K562 (cell line): ENCODE results near the gene CXCL1.

Experiments
- ETV6 ChIP-seq, 3 experiments: fragments of 150-350 bp in 1 of 3; sonication (generic) in 1 of 3; formaldehyde crosslinking in 1 of 3; IDR thresholded peaks; 2 replicates each; pipeline versions ENCODE4 v1.6.1 to v1.8.0; 2014 to 2022; ENCODE audit warnings: borderline replicate concordance in 2 of 3, low read depth in 2 of 3, antibody characterized with exemption in 1 of 3, low read length in 1 of 3, mild to moderate bottlenecking in 1 of 3, missing genetic modification reagents in 1 of 3
- MXI1 ChIP-seq: IDR thresholded peaks from 2 replicates; pipeline ENCODE4 v1.6.1; 2011; ENCODE audit warnings: low read depth, mild to moderate bottlenecking, improper control_type of control experiment, low read length
- NEUROD1 ChIP-seq: fragments of 150-350 bp; IDR thresholded peaks from 2 replicates; pipeline ENCODE4 v1.6.1; 2014; ENCODE audit warnings: borderline replicate concordance, low read length, low read depth; ENCODE audit not compliant: partially characterized antibody
- RAD21 ChIP-seq, 2 experiments: fragments of 250-450 bp in 1 of 2; fragments of 450-650 bp in 1 of 2; sonication (Bioruptor Pico) in 1 of 2; formaldehyde crosslinking in 1 of 2; IDR thresholded peaks in 1 of 2; conservative IDR thresholded peaks in 1 of 2; 2 replicates each; pipeline versions ENCODE4 v1.4.0 to v1.8.0; 2020 to 2022; ENCODE audit warnings: mild to moderate bottlenecking in 2 of 2, moderate library complexity in 1 of 2
- SREBF2 ChIP-seq: sonication (generic); formaldehyde crosslinking; IDR thresholded peaks from 2 replicates; pipeline ENCODE4 v1.4.0; 2020; ENCODE audit warnings: mild to moderate bottlenecking, missing genetic modification reagents
- ZNF184 ChIP-seq: sonication (generic); formaldehyde crosslinking; IDR thresholded peaks from 2 replicates; pipeline ENCODE4 v1.5.0; 2020; ENCODE audit warnings: missing genetic modification reagents

DNA sequence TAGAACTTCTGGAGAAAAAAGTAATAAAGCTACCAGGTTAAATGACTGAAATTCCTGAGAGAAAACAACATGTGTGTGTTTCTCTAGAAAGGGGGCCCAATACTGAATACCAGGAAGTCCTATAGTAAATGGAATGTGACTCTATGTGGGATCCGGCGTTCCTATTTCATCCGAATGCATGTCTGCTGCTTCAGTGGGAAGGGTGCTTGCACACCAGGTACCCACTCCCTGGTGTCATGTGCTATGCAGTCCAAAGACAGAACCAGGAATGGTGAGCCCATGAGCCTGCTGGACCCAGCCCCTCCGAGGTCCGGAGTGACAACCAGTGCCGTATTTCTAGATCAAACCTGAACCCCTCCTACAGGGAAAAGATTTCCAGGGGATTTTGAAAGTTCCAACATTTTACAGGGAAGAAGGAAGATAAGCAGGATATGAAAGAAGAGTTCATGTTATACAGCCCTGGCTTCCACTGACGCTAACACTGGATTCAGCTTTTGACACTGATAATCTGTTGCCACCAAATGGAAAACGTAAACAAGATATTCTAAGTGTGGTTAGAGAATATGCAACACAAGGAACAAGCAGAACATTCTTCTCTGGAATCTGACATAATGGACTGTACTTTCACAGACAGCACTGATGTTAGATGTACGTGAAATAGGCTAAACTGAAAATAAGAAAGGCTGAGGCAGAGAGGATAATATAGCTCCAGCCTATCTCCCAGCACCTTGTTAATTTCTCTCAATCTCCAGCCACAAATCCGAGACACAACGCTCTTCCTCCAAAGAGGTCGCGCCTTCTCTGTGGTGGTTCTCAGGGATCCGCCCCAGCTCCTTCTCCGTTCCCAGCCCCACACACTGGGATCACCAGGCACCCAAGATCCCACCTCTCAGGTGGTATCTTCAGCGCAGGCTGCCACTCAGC is 725 bp upstream of the CXCL1 start:
- TF ChIP-seq ETV6 (IDR thresholded peaks at IDR 0.05; ENCODE audit: borderline replicate concordance in 1 of 2, low read depth in 2 of 2, low read length in 1 of 2) (no peak), ETV6 (CRISPR knock-in tag; IDR thresholded peaks at IDR 0.05; ENCODE audit: borderline replicate concordance) (no peak), RAD21 (CRISPR knock-in tag; conservative IDR thresholded peaks at IDR 0.05 in 1 of 2, IDR thresholded peaks at IDR 0.05 in 1 of 2) (no peak), SREBF2 (CRISPR knock-in tag) (no peak), ZNF184 (CRISPR knock-in tag) (no peak), MXI1 (no peak), NEUROD1 (no peak)
